Measurements from ENCODE around the gene SDCBP2.

The SDCBP2 gene

GRCh38 chr20:1308067-1308701, 20.8 kb downstream of the SDCBP2 start:
- no peak for ATAC-seq
- TF ChIP-seq TCF4 (CRISPR knock-in tag; IDR thresholded peaks at IDR 0.05; ENCODE audit: borderline replicate concordance): no peak
- TF ChIP-seq ZFP30 (CRISPR knock-in tag; IDR thresholded peaks at IDR 0.05): no peak

DNA sequence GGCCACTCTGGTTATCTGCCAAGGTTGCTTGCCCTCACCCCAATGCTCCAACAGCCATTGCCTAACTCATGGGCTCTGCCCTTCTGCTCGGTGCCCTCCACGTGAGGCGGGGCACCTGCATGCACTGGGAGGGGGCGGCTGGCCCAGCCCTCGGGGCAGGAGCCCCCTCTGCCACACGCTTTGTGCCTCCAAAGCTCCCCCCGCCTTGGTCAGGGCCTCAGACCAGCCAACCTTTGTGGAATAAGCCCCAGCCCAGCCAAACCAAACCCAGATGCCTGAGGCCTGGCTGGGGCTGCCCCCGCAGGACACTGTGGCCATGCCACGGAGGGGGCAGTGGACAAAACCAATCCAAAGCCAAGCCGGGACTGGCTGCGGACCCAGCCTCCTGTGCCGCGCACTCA, 21.4 kb downstream of the SDCBP2 start:
- TF ChIP-seq POU6F1 (CRISPR knock-in tag; IDR thresholded peaks at IDR 0.05; ENCODE audit: borderline replicate concordance, low read depth) (no peak), ISL1 (CRISPR knock-in tag; IDR thresholded peaks at IDR 0.05) (no peak), ZNF8 (CRISPR knock-in tag; IDR thresholded peaks at IDR 0.05) (no peak), ARNTL (CRISPR knock-in tag; IDR thresholded peaks at IDR 0.05; ENCODE audit: borderline replicate concordance, low read depth) (no peak), SNAI2 (CRISPR knock-in tag; IDR thresholded peaks at IDR 0.05) (no peak), GLIS3 (CRISPR knock-in tag; IDR thresholded peaks at IDR 0.05) (no peak), PPARA (CRISPR knock-in tag; IDR thresholded peaks at IDR 0.05; ENCODE audit: borderline replicate concordance) (no peak), ZNF70 (CRISPR knock-in tag; IDR thresholded peaks at IDR 0.05) (no peak), CSDC2 (CRISPR knock-in tag; IDR thresholded peaks at IDR 0.05) (no peak), ZFP30 (CRISPR knock-in tag; IDR thresholded peaks at IDR 0.05) (no peak)
- TF ChIP-seq, protein P1, sequence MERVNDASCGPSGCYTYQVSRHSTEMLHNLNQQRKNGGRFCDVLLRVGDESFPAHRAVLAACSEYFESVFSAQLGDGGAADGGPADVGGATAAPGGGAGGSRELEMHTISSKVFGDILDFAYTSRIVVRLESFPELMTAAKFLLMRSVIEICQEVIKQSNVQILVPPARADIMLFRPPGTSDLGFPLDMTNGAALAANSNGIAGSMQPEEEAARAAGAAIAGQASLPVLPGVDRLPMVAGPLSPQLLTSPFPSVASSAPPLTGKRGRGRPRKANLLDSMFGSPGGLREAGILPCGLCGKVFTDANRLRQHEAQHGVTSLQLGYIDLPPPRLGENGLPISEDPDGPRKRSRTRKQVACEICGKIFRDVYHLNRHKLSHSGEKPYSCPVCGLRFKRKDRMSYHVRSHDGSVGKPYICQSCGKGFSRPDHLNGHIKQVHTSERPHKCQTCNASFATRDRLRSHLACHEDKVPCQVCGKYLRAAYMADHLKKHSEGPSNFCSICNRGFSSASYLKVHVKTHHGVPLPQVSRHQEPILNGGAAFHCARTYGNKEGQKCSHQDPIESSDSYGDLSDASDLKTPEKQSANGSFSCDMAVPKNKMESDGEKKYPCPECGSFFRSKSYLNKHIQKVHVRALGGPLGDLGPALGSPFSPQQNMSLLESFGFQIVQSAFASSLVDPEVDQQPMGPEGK (CRISPR knock-in tag; IDR thresholded peaks at IDR 0.05; ENCODE audit: borderline replicate concordance): no peak
- no peak for ATAC-seq

DNA sequence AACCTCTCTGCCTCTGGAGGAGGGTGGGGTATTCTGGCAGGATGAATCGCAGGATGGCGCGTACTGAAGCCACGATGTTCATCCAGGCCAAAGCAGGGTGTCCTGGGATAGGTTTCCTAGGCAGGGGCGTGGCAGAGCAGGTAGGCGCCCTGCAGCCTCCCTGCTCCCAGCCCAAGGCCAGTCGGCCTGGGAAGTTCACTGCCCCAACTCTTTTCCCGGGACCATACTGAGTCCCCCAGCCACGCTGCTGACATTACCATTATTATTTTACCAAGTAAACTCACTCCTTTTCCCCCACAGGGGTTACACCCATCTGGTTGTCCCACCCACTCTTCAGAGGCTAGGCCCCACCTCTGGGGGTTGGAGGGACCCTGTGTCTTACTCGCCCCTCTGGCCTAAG, 21.8 kb downstream of the SDCBP2 start:
- no peak for ATAC-seq
- TF ChIP-seq GLIS3 (CRISPR knock-in tag; IDR thresholded peaks at IDR 0.05) (no peak), BACH2 (CRISPR knock-in tag; IDR thresholded peaks at IDR 0.05; ENCODE audit: borderline replicate concordance) (no peak), PPARA (CRISPR knock-in tag; IDR thresholded peaks at IDR 0.05; ENCODE audit: borderline replicate concordance) (no peak), ISL1 (CRISPR knock-in tag; IDR thresholded peaks at IDR 0.05) (no peak), ESRRG (CRISPR knock-in tag; IDR thresholded peaks at IDR 0.05) (no peak), SNAI2 (CRISPR knock-in tag; IDR thresholded peaks at IDR 0.05) (no peak), ARNTL (CRISPR knock-in tag; IDR thresholded peaks at IDR 0.05; ENCODE audit: borderline replicate concordance, low read depth) (no peak), TCF4 (CRISPR knock-in tag; IDR thresholded peaks at IDR 0.05; ENCODE audit: borderline replicate concordance) (no peak), ZC3H10 (CRISPR knock-in tag; IDR thresholded peaks at IDR 0.05) (no peak)
- TF ChIP-seq, protein P2, sequence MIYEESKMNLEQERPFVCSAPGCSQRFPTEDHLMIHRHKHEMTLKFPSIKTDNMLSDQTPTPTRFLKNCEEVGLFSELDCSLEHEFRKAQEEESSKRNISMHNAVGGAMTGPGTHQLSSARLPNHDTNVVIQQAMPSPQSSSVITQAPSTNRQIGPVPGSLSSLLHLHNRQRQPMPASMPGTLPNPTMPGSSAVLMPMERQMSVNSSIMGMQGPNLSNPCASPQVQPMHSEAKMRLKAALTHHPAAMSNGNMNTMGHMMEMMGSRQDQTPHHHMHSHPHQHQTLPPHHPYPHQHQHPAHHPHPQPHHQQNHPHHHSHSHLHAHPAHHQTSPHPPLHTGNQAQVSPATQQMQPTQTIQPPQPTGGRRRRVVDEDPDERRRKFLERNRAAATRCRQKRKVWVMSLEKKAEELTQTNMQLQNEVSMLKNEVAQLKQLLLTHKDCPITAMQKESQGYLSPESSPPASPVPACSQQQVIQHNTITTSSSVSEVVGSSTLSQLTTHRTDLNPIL (CRISPR knock-in tag; IDR thresholded peaks at IDR 0.05; ENCODE audit: low read depth): no peak
- TF ChIP-seq, protein P3, sequence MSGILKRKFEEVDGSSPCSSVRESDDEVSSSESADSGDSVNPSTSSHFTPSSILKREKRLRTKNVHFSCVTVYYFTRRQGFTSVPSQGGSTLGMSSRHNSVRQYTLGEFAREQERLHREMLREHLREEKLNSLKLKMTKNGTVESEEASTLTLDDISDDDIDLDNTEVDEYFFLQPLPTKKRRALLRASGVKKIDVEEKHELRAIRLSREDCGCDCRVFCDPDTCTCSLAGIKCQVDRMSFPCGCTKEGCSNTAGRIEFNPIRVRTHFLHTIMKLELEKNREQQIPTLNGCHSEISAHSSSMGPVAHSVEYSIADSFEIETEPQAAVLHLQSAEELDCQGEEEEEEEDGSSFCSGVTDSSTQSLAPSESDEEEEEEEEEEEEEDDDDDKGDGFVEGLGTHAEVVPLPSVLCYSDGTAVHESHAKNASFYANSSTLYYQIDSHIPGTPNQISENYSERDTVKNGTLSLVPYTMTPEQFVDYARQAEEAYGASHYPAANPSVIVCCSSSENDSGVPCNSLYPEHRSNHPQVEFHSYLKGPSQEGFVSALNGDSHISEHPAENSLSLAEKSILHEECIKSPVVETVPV (CRISPR knock-in tag; IDR thresholded peaks at IDR 0.05): no peak

GRCh38 chr20:1306316-1307135, 22.4 kb downstream of the SDCBP2 start:
- ATAC-seq: no peak
- TF ChIP-seq ZNF8 (CRISPR knock-in tag; IDR thresholded peaks at IDR 0.05) (no peak), SNAI2 (CRISPR knock-in tag; IDR thresholded peaks at IDR 0.05) (no peak), ARNTL (CRISPR knock-in tag; IDR thresholded peaks at IDR 0.05; ENCODE audit: borderline replicate concordance, low read depth) (no peak), GLIS3 (CRISPR knock-in tag; IDR thresholded peaks at IDR 0.05) (no peak), OSR1 (CRISPR knock-in tag; IDR thresholded peaks at IDR 0.05) (no peak), ZFP3 (CRISPR knock-in tag; IDR thresholded peaks at IDR 0.05) (no peak), RARB (CRISPR knock-in tag; IDR thresholded peaks at IDR 0.05) (no peak)
- TF ChIP-seq, protein P3 (CRISPR knock-in tag; IDR thresholded peaks at IDR 0.05): no peak
